K562 (cell line): ENCODE results near the gene PRKAR1B. TPM values are rescaled to one million over a fixed set of nuclear protein-coding genes. Genes with fewer than 3 reads are reported as not detected.

Experiments
- ATAC-seq: fragments of 200-7000 bp; cut with Tn5 transposase; 3 replicates; pipeline ENCODE4 v1.9.1; 2020; ENCODE audit warnings: moderate library complexity
- BruUV-seq: library from RNA; stranded (reverse); fragments of 400-500 nt; replicated peaks from 2 replicates; lab custom pipeline; 2021; lab: Mats Ljungman, UMichigan
- CTCF ChIA-PET: fragments of 300-600 bp; formaldehyde crosslinking; extraction: SDS; loops from one replicate; lab custom pipeline; 2021; ENCODE audit warnings: low intra/inter-chr PET ratio; lab: Yijun Ruan, JAX
- POLR2A ChIA-PET: fragments of 300-600, 350-650 bp; sonication (Branson Sonifier 250); formaldehyde crosslinking; extraction: SDS; loops from one replicate; lab custom pipeline; 2021; ENCODE audit warnings: antibody characterized with exemption, inconsistent platforms; lab: Yijun Ruan, JAX
- DNase-seq, 4 experiments: peaks; one replicate each; pipeline versions ENCODE4 v3.0.0 to v3.0.0-alpha.2; 2011 to 2018; ENCODE audit warnings: low spot score in 3 of 4, mixed read lengths in 3 of 4; ENCODE audit errors: extremely low read depth in 1 of 4
- FAIRE-seq: peaks from 2 replicates; lab custom pipeline; 2011; peaks lifted over from hg19 to GRCh38; lab: Jason Lieb, UNC
- H2AFZ ChIP-seq: 2 replicates; pipeline ENCODE4 v1.6.0; 2011; ENCODE audit warnings: low read depth, low read length, control low read depth, inconsistent platforms
- H3K27ac ChIP-seq: fragments of 200-600 bp; 3 replicates; pipeline ENCODE4 v1.8.0; 2011; ENCODE audit warnings: low read depth, mild to moderate bottlenecking, control low read depth, inconsistent platforms, low read length, moderate library complexity, mixed read lengths; ENCODE audit errors: extremely low read depth
- H3K27me3 ChIP-seq, 2 experiments: fragments of 300-600 bp in 1 of 2; 2 replicates in 1 of 2; 3 replicates in 1 of 2; pipeline versions ENCODE4 v1.6.0 to v1.8.0; 2011; ENCODE audit warnings: inconsistent platforms in 2 of 2, low read length in 2 of 2, mild to moderate bottlenecking in 1 of 2, mixed read lengths in 1 of 2, moderate library complexity in 1 of 2; ENCODE audit not compliant: control insufficient read depth in 2 of 2, insufficient read depth in 2 of 2
- H3K36me3 ChIP-seq: fragments of 300-600 bp; 3 replicates; pipeline ENCODE4 v1.8.0; 2011; ENCODE audit warnings: mild to moderate bottlenecking, low read length, inconsistent platforms; ENCODE audit not compliant: control insufficient read depth, insufficient read depth
- H3K4me1 ChIP-seq, 2 experiments: fragments of 200-600 bp in 1 of 2; replicated peaks in 1 of 2; 2 replicates in 1 of 2; 3 replicates in 1 of 2; pipeline versions ENCODE4 v1.5.1 to v1.8.0; 2011; ENCODE audit warnings: inconsistent platforms in 2 of 2, low read length in 2 of 2, mild to moderate bottlenecking in 1 of 2, mixed read lengths in 1 of 2, moderate library complexity in 1 of 2; ENCODE audit not compliant: control insufficient read depth in 2 of 2, insufficient read depth in 2 of 2
- H3K4me2 ChIP-seq: 2 replicates; pipeline ENCODE4 v1.6.1; 2011; ENCODE audit warnings: low read length, control low read depth, inconsistent platforms, mixed read lengths; ENCODE audit not compliant: insufficient read depth
- H3K4me3 ChIP-seq: fragments of 200-600 bp; sonication (generic), shearing (Covaris generic); 2 replicates; pipeline ENCODE4 v1.5.1; 2016; ENCODE audit warnings: control low read depth, inconsistent platforms
- H3K79me2 ChIP-seq: fragments of 200-600 bp; 3 replicates; pipeline ENCODE4 v1.8.0; 2011; ENCODE audit warnings: low read length, inconsistent platforms; ENCODE audit not compliant: control insufficient read depth, insufficient read depth
- H3K9ac ChIP-seq, 2 experiments: 2 replicates each; pipeline versions ENCODE4 v1.6.0 to v1.6.1; 2011; ENCODE audit warnings: low read depth in 2 of 2, low read length in 2 of 2, control low read depth in 1 of 2, inconsistent platforms in 1 of 2, mild to moderate bottlenecking in 1 of 2, mixed read lengths in 1 of 2; ENCODE audit not compliant: insufficient read depth in 1 of 2
- H3K9me1 ChIP-seq: one replicate; pipeline ENCODE4 v1.6.0; 2011; ENCODE audit warnings: inconsistent platforms, mild to moderate bottlenecking, low read length, moderate library complexity; ENCODE audit not compliant: control insufficient read depth, insufficient read depth
- H3K9me3 ChIP-seq: replicated peaks from 2 replicates; pipeline ENCODE4 v1.5.1; 2011; ENCODE audit warnings: low read depth, low read length, inconsistent platforms; ENCODE audit not compliant: control insufficient read depth, insufficient read depth
- H4K20me1 ChIP-seq: replicated peaks from 2 replicates; pipeline ENCODE4 v1.6.1; 2011; ENCODE audit warnings: low read length, inconsistent platforms, mixed read lengths; ENCODE audit not compliant: control insufficient read depth, insufficient read depth
- CHD2 ChIP-seq: IDR thresholded peaks from 2 replicates; pipeline ENCODE4 v1.6.1; 2011; ENCODE audit warnings: low read depth, low read length
- CREBBP ChIP-seq: IDR thresholded peaks from one replicate; pipeline ENCODE4 v1.6.1; 2012; ENCODE audit warnings: low read depth, mild to moderate bottlenecking, control low read depth, inconsistent platforms, low read length
- FOXA1 ChIP-seq: fragments of 450-650 bp; IDR thresholded peaks from 2 replicates; pipeline ENCODE4 v1.6.1; 2016; ENCODE audit warnings: mild to moderate bottlenecking, borderline replicate concordance
- GATAD2A ChIP-seq: fragments of 450-650 bp; IDR thresholded peaks from 2 replicates; pipeline ENCODE4 v1.6.1; 2017
- HDAC3 ChIP-seq: fragments of 450-650 bp; IDR thresholded peaks from 2 replicates; pipeline ENCODE4 v1.6.1; 2018; ENCODE audit warnings: borderline replicate concordance, mild to moderate bottlenecking, moderate library complexity; ENCODE audit not compliant: partially characterized antibody
- NFXL1 ChIP-seq: fragments of 450-650 bp; formaldehyde crosslinking; IDR thresholded peaks from 2 replicates; pipeline ENCODE4 v1.4.0; 2021; ENCODE audit warnings: mild to moderate bottlenecking
- NUFIP1 ChIP-seq: fragments of 450-650 bp; IDR thresholded peaks from 2 replicates; pipeline ENCODE4 v1.6.1; 2018; ENCODE audit not compliant: partially characterized antibody
- RBFOX2 ChIP-seq: fragments of 200-400 bp; formaldehyde crosslinking; IDR thresholded peaks from 2 replicates; pipeline ENCODE4 v1.6.1; 2017; ENCODE audit warnings: low read depth, mild to moderate bottlenecking, low read length, moderate library complexity
- SREBF1 ChIP-seq: fragments of 150-350 bp; IDR thresholded peaks from 2 replicates; pipeline ENCODE4 v1.6.1; 2014; ENCODE audit warnings: antibody characterized with exemption, low read depth, low read length, borderline replicate concordance
- THAP7 ChIP-seq: fragments of 250-450 bp; sonication (Bioruptor Pico); IDR thresholded peaks from 2 replicates; pipeline ENCODE4 v1.5.0; 2021
- TRIM24 ChIP-seq, 2 experiments: fragments of 450-650 bp; IDR thresholded peaks; 2 replicates each; pipeline ENCODE4 v1.6.1; 2016
- XRCC4 ChIP-seq: IDR thresholded peaks from one replicate; pipeline ENCODE4 v1.6.1; 2011; ENCODE audit not compliant: insufficient read depth, insufficient read length; ENCODE audit errors: extremely low read depth
- ZFP36 ChIP-seq: fragments of 150-350 bp; IDR thresholded peaks from 2 replicates; pipeline ENCODE4 v1.6.1; 2018; ENCODE audit warnings: low read length, low read depth; ENCODE audit not compliant: partially characterized antibody
- WGBS: fragments of 100-300 bp; shearing (Covaris generic); methylation state at CpG from one replicate; pipeline ENCODE4 v1.1.6; 2016; ENCODE audit warnings: low coverage, mixed read lengths; ENCODE audit not compliant: insufficient coverage; ENCODE audit errors: missing lambda C conversion rate; 5-methylcytosine and 5-hydroxymethylcytosine counted together
- in situ Hi-C: fragments of 300-500 bp; cut with MboI; formaldehyde crosslinking; loops from 4 replicates; pipeline ENCODE4 v1.15.0; 2018; ENCODE audit warnings: inconsistent platforms, mixed read lengths
- intact Hi-C: fragments of 100-400 bp; cut with micrococcal nuclease; formaldehyde crosslinking; loops from 2 replicates; pipeline ENCODE4 v1.14.2; 2022
- polyA plus RNA-seq, 8 experiments: library from polyadenylated mRNA; depleted of rRNA in 4 of 8; stranded (reverse) in 5 of 8; unstranded in 3 of 8; fragments of >200 nt; fragmentation: Nextera tagmentation in 2 of 8; fragmentation: Illumina TruSeq in 1 of 8; extraction: Ambion mirVana in 2 of 8; extraction: Trizol in 1 of 8; gene quantifications; 2 replicates each; pipeline versions ENCODE4 v1.2.1 to v1.2.3, GENCODE V29; 2011 to 2014; ENCODE audit warnings: inconsistent platforms in 1 of 8, missing spikeins in 1 of 8
- total RNA-seq, 7 experiments: library from RNA; depleted of rRNA in 6 of 7; stranded (reverse); fragments of >200 nt in 6 of 7; fragmentation: Illumina TruSeq in 2 of 7; extraction: Trizol in 2 of 7; gene quantifications; 2 replicates each; pipeline versions ENCODE4 v1.2.1 to v1.2.3, GENCODE V29; 2011 to 2021; ENCODE audit warnings: low replicate concordance in 1 of 7

PRKAR1B gene
- total and polyA plus RNA-seq, 9 of the 15 experiments (the other 6 are each of a cell fraction or from before 2014, with no cell fraction given) = 0.99 to 30.5 (median 12.7) TPM

DNA sequence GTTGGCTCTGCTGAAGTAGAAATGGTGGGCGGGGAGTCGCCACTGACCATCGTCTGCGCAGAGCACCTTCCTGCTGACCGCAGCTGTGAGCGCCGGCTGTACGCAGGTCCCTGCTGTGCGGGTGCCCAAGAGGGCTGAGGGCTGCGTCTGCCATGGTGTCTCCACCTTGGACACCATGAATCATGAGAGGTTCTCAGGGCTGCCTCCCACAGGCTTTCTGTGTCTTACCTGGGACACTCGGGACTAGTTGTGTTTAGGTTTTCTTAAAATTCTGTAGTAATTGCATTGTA, 44.9 kb upstream of the PRKAR1B start (continued):
- no peak for TF ChIP-seq THAP7 (CRISPR knock-in tag)
- TF ChIP-seq GATAD2A = no peak
- TF ChIP-seq RBFOX2 = no peak
- no peak for TF ChIP-seq NUFIP1
- no peak for TF ChIP-seq TRIM24 (IDR thresholded peaks at IDR 0.05)
- TF ChIP-seq ZFP36 = no peak
- no peak for TF ChIP-seq HDAC3
- no peak for TF ChIP-seq SREBF1
- no peak for TF ChIP-seq CHD2
- no peak for TF ChIP-seq FOXA1

GRCh38 chr7:771234-772004, 44.3 kb upstream of the PRKAR1B start:
- H4K20me1 ChIP-seq = no peaks in the 10 kb centered on the region
- TF ChIP-seq CREBBP (no peak), XRCC4 (no peak), NFXL1 (CRISPR knock-in tag) (no peak)
- no peaks in the 10 kb centered on the region for H3K27me3 ChIP-seq
- CTCF ChIA-PET = no interaction called here
- no peak for FAIRE-seq
- DNase-seq = no peak
- ATAC-seq = no peak
- POLR2A ChIA-PET = interaction anchor here (0.6 kb wide), 1 partner anchor 419 kb away, joined by 3 read pairs; no protein-coding TSS in a partner anchor
- H3K27ac ChIP-seq = no peak overlapping the region
- H3K4me1 ChIP-seq = peaks cover 0 to 16% of the 10 kb centered on the region in 2 experiments; a peak in 2 of 5 replicates
- H3K9me3 ChIP-seq = no peaks in the 10 kb centered on the region
- intact Hi-C loops (no loop called here), in situ Hi-C loops (loop anchor here (10.0 kb wide), 1 partner anchor 457 kb away; no protein-coding TSS in a partner anchor)
- H3K4me3 ChIP-seq = no peak overlapping the region
- no peaks in the 10 kb centered on the region for H3K9me1 ChIP-seq
- peaks cover 79% of the 10 kb centered on the region for H3K36me3 ChIP-seq
- peak overlapping the region in 1 of 2 experiments; percentile 48; a peak in 1 of 4 replicates for H3K9ac ChIP-seq
- H3K4me2 ChIP-seq = no peak overlapping the region
- H2AFZ ChIP-seq = no peak overlapping the region
- 89% methylated on average over 24 of the region's 24 CpGs for WGBS
- no TSS peak for BruUV-seq
- H3K79me2 ChIP-seq = no peaks in the 10 kb centered on the region
